Progenitor cell of endocrine pancreas (in vitro differentiated cells): Measurements from ENCODE around the gene PRKCZ. TPM values are rescaled to one million over a fixed set of nuclear protein-coding genes. Genes with fewer than 3 reads are reported as not detected.

Experiments
- DNase-seq: peaks from one replicate; pipeline ENCODE4 v3.0.0; 2021; ENCODE audit warnings: low spot score; ENCODE audit not compliant: unreplicated experiment
- H3K27ac Mint-ChIP-seq: 2 replicates; pipeline ENCODE4 v1.8.0; 2021; ENCODE audit warnings: mild to moderate bottlenecking, moderate library complexity, mixed read lengths
- H3K27me3 Mint-ChIP-seq: 2 replicates; pipeline ENCODE4 v1.8.0; 2021; ENCODE audit warnings: mixed read lengths
- H3K36me3 Mint-ChIP-seq: 2 replicates; pipeline ENCODE4 v1.8.0; 2022; ENCODE audit warnings: mixed read lengths; ENCODE audit not compliant: insufficient read depth
- H3K4me1 Mint-ChIP-seq: 2 replicates; pipeline ENCODE4 v1.8.0; 2021; ENCODE audit warnings: low read depth, mixed read lengths
- H3K4me3 Mint-ChIP-seq: 2 replicates; pipeline ENCODE4 v1.8.0; 2021; ENCODE audit warnings: low read depth, mild to moderate bottlenecking, moderate library complexity, mixed read lengths
- H3K9me3 Mint-ChIP-seq: 2 replicates; pipeline ENCODE4 v1.8.0; 2021; ENCODE audit warnings: low read depth, mixed read lengths
- CTCF ChIP-seq: fragments of 200-600 bp; sonication (generic); IDR thresholded peaks from one replicate; pipeline ENCODE4 v1.5.0; 2021; ENCODE audit warnings: antibody characterized with exemption, mild to moderate bottlenecking; ENCODE audit not compliant: unreplicated experiment
- total RNA-seq: library from RNA; stranded (reverse); gene quantifications from 2 replicates; pipeline ENCODE4 v1.2.1, GENCODE V29; 2021

The PRKCZ gene
- total RNA-seq, 1 donor from 2014 or later: 71.5 TPM

- DNase-seq: no peak
- no peak for TF ChIP-seq CTCF
- H3K27ac Mint-ChIP-seq: no peak overlapping the region
- H3K36me3 Mint-ChIP-seq: peaks cover 18% of the 10 kb centered on the region
- H3K4me3 Mint-ChIP-seq: no peak overlapping the region
- peaks cover 4% of the 10 kb centered on the region for H3K9me3 Mint-ChIP-seq
- peaks cover 5% of the 10 kb centered on the region for H3K4me1 Mint-ChIP-seq
- no peaks in the 10 kb centered on the region for H3K27me3 Mint-ChIP-seq
Observed at GRCh38 chr1:2098301-2098698, 48.1 kb downstream of the PRKCZ start.

GRCh38 chr1:2098839-2099785 is 48.9 kb downstream of the PRKCZ start:
- Mint-ChIP-seq H3K4me1 (peaks cover 8% of the 10 kb centered on the region), H3K27ac (peak overlapping the region; percentile 16), H3K9me3 (peaks cover 4% of the 10 kb centered on the region), H3K27me3 (no peaks in the 10 kb centered on the region), H3K36me3 (peaks cover 20% of the 10 kb centered on the region), H3K4me3 (no peak overlapping the region)
- DNase-seq: no peak
- no peak for TF ChIP-seq CTCF

GRCh38 chr1:2099886-2100779 is 49.9 kb downstream of the PRKCZ start:
- Mint-ChIP-seq H3K27me3 (no peaks in the 10 kb centered on the region), H3K36me3 (peaks cover 20% of the 10 kb centered on the region), H3K4me3 (no peak overlapping the region), H3K9me3 (peaks cover 4% of the 10 kb centered on the region), H3K4me1 (peaks cover 8% of the 10 kb centered on the region), H3K27ac (peak overlapping the region; percentile 16)
- no peak for DNase-seq
- no peak for TF ChIP-seq CTCF

- H3K9me3 Mint-ChIP-seq: peaks cover 4% of the 10 kb centered on the region
- H3K4me3 Mint-ChIP-seq: no peak overlapping the region
- no peak overlapping the region for H3K27ac Mint-ChIP-seq
- H3K27me3 Mint-ChIP-seq: no peaks in the 10 kb centered on the region
- DNase-seq: no peak
- TF ChIP-seq CTCF: no peak
- H3K4me1 Mint-ChIP-seq: peaks cover 8% of the 10 kb centered on the region
- H3K36me3 Mint-ChIP-seq: peaks cover 20% of the 10 kb centered on the region
Observed at GRCh38 chr1:2100780-2101108, 50.5 kb downstream of the PRKCZ start.

- Mint-ChIP-seq H3K4me3 (no peak overlapping the region), H3K27ac (no peak overlapping the region), H3K36me3 (peaks cover 16% of the 10 kb centered on the region), H3K27me3 (no peaks in the 10 kb centered on the region), H3K9me3 (peaks cover 4% of the 10 kb centered on the region), H3K4me1 (peaks cover 8% of the 10 kb centered on the region)
- no peak for TF ChIP-seq CTCF
- no peak for DNase-seq
Observed at GRCh38 chr1:2101531-2101930, 51.3 kb downstream of the PRKCZ start.
